H1 (cell line): ENCODE measurements around the gene INSYN2A. TPM values are rescaled to one million over a fixed set of nuclear protein-coding genes. Genes with fewer than 3 reads are reported as not detected.

Experiments
- CTCF ChIA-PET: fragments of 300-600 bp; sonication (Branson Sonifier 250); formaldehyde crosslinking; loops from one replicate; lab custom pipeline; 2021; ENCODE audit not compliant: partially characterized antibody; lab: Charles Lee
- POLR2A ChIA-PET: fragments of 300-600 bp; sonication (Branson Sonifier 250); formaldehyde crosslinking; loops from one replicate; lab custom pipeline; 2021; ENCODE audit warnings: inconsistent platforms; ENCODE audit not compliant: partially characterized antibody; lab: Charles Lee
- DNase-seq, 2 experiments: peaks; one replicate each; pipeline versions ENCODE4 v3.0.0 to v3.0.0-alpha.2; 2010 to 2022; ENCODE audit warnings: low spot score in 2 of 2, low read depth in 1 of 2, mixed read lengths in 1 of 2
- FAIRE-seq: peaks from 2 replicates; lab custom pipeline; 2011; peaks lifted over from hg19 to GRCh38; lab: Jason Lieb, UNC
- H2AFZ ChIP-seq: 2 replicates; pipeline ENCODE4 v1.8.1; 2012; ENCODE audit warnings: low read length, inconsistent platforms
- H2AK5ac ChIP-seq: 2 replicates; pipeline ENCODE4 v1.6.1; 2013; ENCODE audit warnings: low read depth, low read length
- H2BK120ac ChIP-seq: replicated peaks from 2 replicates; pipeline ENCODE3; 2013; ENCODE audit warnings: low read depth, low read length, inconsistent platforms
- H2BK12ac ChIP-seq: 2 replicates; pipeline ENCODE4 v1.6.1; 2013; ENCODE audit warnings: low read depth, low read length
- H2BK15ac ChIP-seq: 2 replicates; pipeline ENCODE4 v1.6.1; 2013; ENCODE audit warnings: low read length
- H2BK20ac ChIP-seq: 2 replicates; pipeline ENCODE4 v1.6.1; 2013; ENCODE audit warnings: low read length
- H2BK5ac ChIP-seq: 2 replicates; pipeline ENCODE4 v1.6.1; 2013; ENCODE audit warnings: low read depth, low read length
- H3K14ac ChIP-seq: 2 replicates; pipeline ENCODE4 v1.6.1; 2013; ENCODE audit warnings: inconsistent platforms; ENCODE audit not compliant: insufficient read length
- H3K18ac ChIP-seq: 2 replicates; pipeline ENCODE4 v1.6.1; 2013; ENCODE audit warnings: low read length; ENCODE audit errors: extremely low read depth
- H3K23ac ChIP-seq: 2 replicates; pipeline ENCODE4 v1.6.1; 2013; ENCODE audit warnings: inconsistent platforms; ENCODE audit not compliant: insufficient read length
- H3K23me2 ChIP-seq: 2 replicates; pipeline ENCODE4 v1.6.1; 2013; ENCODE audit warnings: low read depth, low read length
- H3K27ac ChIP-seq: 2 replicates; pipeline ENCODE4 v1.6.1; 2011; ENCODE audit warnings: low read depth, low read length, inconsistent platforms
- H3K27me3 ChIP-seq, 4 experiments: replicated peaks in 1 of 4; 1 replicate in 1 of 4; 2 replicates in 3 of 4; pipeline versions ENCODE4 v1.6.1 to v1.8.1; 2011 to 2013; ENCODE audit warnings: low read length in 3 of 4, mild to moderate bottlenecking in 3 of 4, inconsistent platforms in 2 of 4, mixed read lengths in 2 of 4, moderate library complexity in 1 of 4; ENCODE audit not compliant: control insufficient read depth in 3 of 4, insufficient read depth in 3 of 4; ENCODE audit errors: extremely low read depth in 1 of 4
- H3K36me3 ChIP-seq, 4 experiments: 2 replicates each; pipeline versions ENCODE4 v1.6.1 to v1.8.1; 2011 to 2013; ENCODE audit warnings: mild to moderate bottlenecking in 4 of 4, low read length in 3 of 4, moderate library complexity in 2 of 4, control low read depth in 1 of 4, inconsistent platforms in 1 of 4; ENCODE audit not compliant: insufficient read depth in 4 of 4, control insufficient read depth in 2 of 4
- H3K4ac ChIP-seq: replicated peaks from 2 replicates; pipeline ENCODE3; 2013; ENCODE audit warnings: low read length, low read depth, mixed read lengths, inconsistent platforms; ENCODE audit not compliant: insufficient read length
- H3K4me1 ChIP-seq, 4 experiments: replicated peaks in 1 of 4; 1 replicate in 1 of 4; 2 replicates in 3 of 4; pipeline versions ENCODE4 v1.6.1 to v1.8.1; 2011 to 2013; ENCODE audit warnings: low read length in 3 of 4, inconsistent platforms in 2 of 4, mixed read lengths in 1 of 4; ENCODE audit not compliant: insufficient read depth in 4 of 4, control insufficient read depth in 3 of 4
- H3K4me2 ChIP-seq, 2 experiments: 2 replicates each; pipeline versions ENCODE4 v1.6.1 to v1.8.1; 2011 to 2013; ENCODE audit warnings: low read depth in 2 of 2, low read length in 2 of 2, control low read depth in 1 of 2, inconsistent platforms in 1 of 2, mild to moderate bottlenecking in 1 of 2; ENCODE audit not compliant: insufficient read depth in 1 of 2
- H3K4me3 ChIP-seq, 4 experiments: fragments of 200-600, 300-600 bp in 1 of 4; sonication (generic), shearing (Covaris generic), sonication (Bioruptor Twin) in 1 of 4; 2 replicates each; pipeline versions ENCODE4 v1.5.1 to v1.8.1; 2011 to 2016; ENCODE audit warnings: low read length in 4 of 4, low read depth in 3 of 4, control low read depth in 2 of 4, inconsistent platforms in 2 of 4, mild to moderate bottlenecking in 2 of 4, mixed read lengths in 1 of 4, moderate library complexity in 1 of 4; ENCODE audit not compliant: insufficient read depth in 2 of 4; ENCODE audit errors: extremely low read depth in 1 of 4
- H3K56ac ChIP-seq: replicated peaks from 2 replicates; pipeline ENCODE3; 2013; ENCODE audit warnings: low read depth, mild to moderate bottlenecking, mixed read lengths, low read length, inconsistent platforms; ENCODE audit not compliant: insufficient read length
- H3K79me1 ChIP-seq: 2 replicates; pipeline ENCODE4 v1.6.1; 2013; ENCODE audit warnings: low read depth, low read length, control low read depth
- H3K79me2 ChIP-seq, 2 experiments: 2 replicates each; pipeline versions ENCODE4 v1.6.1 to v1.8.1; 2012 to 2013; ENCODE audit warnings: low read length in 2 of 2, mild to moderate bottlenecking in 2 of 2, inconsistent platforms in 1 of 2; ENCODE audit not compliant: insufficient read depth in 2 of 2, control insufficient read depth in 1 of 2
- H3K9ac ChIP-seq, 4 experiments: replicated peaks in 1 of 4; 1 replicate in 1 of 4; 2 replicates in 3 of 4; pipeline versions ENCODE4 v1.6.1 to v1.8.1; 2011 to 2013; ENCODE audit warnings: low read depth in 3 of 4, low read length in 3 of 4, control low read depth in 2 of 4, mild to moderate bottlenecking in 2 of 4, moderate library complexity in 2 of 4, inconsistent platforms in 1 of 4; ENCODE audit errors: extremely low read depth in 1 of 4
- H3K9me3 ChIP-seq, 2 experiments: 2 replicates each; pipeline versions ENCODE4 v1.6.1 to v1.8.1; 2012 to 2013; ENCODE audit warnings: mild to moderate bottlenecking in 2 of 2, moderate library complexity in 2 of 2, control low read depth in 1 of 2, inconsistent platforms in 1 of 2, low read depth in 1 of 2, low read length in 1 of 2, mixed read lengths in 1 of 2; ENCODE audit not compliant: insufficient read depth in 2 of 2
- H4K20me1 ChIP-seq, 2 experiments: replicated peaks in 1 of 2; 2 replicates each; pipeline versions ENCODE3 to v1.8.1; 2011 to 2013; ENCODE audit warnings: inconsistent platforms in 2 of 2, low read length in 2 of 2, mild to moderate bottlenecking in 1 of 2; ENCODE audit not compliant: insufficient read depth in 2 of 2, control insufficient read depth in 1 of 2
- H4K5ac ChIP-seq: 2 replicates; pipeline ENCODE4 v1.6.1; 2013; ENCODE audit warnings: low read length, low read depth, mixed read lengths, inconsistent platforms; ENCODE audit not compliant: insufficient read length
- H4K8ac ChIP-seq: 2 replicates; pipeline ENCODE4 v1.8.0; 2013; ENCODE audit warnings: mild to moderate bottlenecking, moderate library complexity, low read length, inconsistent platforms; ENCODE audit not compliant: insufficient read depth; ENCODE audit errors: extremely low read depth
- H4K91ac ChIP-seq: replicated peaks from 2 replicates; pipeline ENCODE3; 2013; ENCODE audit warnings: low read length, mixed read lengths, inconsistent platforms; ENCODE audit not compliant: insufficient read length
- NANOG ChIP-seq: IDR thresholded peaks from 2 replicates; pipeline ENCODE4 v1.6.1; 2011; ENCODE audit warnings: low read length, low read depth, mild to moderate bottlenecking, inconsistent platforms; ENCODE audit not compliant: insufficient read depth, poor library complexity, severe bottlenecking
- SIN3A ChIP-seq, 2 experiments: IDR thresholded peaks in 1 of 2; conservative IDR thresholded peaks in 1 of 2; 2 replicates each; pipeline ENCODE4 v1.6.1; 2011 to 2012; ENCODE audit warnings: low read length in 2 of 2, improper control_type of control experiment in 1 of 2, low read depth in 1 of 2, mild to moderate bottlenecking in 1 of 2
- WGBS, 2 experiments: shearing (Covaris generic) in 1 of 2; methylation state at CpG; one replicate each; pipeline versions ENCODE4 v1.1.6 to v1.1.7; 2013 to 2015; ENCODE audit warnings: low lambda C conversion rate in 2 of 2, mixed read lengths in 2 of 2, inconsistent platforms in 1 of 2, low coverage in 1 of 2, missing lambda C conversion rate in 1 of 2; ENCODE audit not compliant: insufficient replicate concordance in 2 of 2, insufficient coverage in 1 of 2, insufficient read length in 1 of 2; ENCODE audit errors: extremely low coverage in 1 of 2, missing lambda C conversion rate in 1 of 2; 5-methylcytosine and 5-hydroxymethylcytosine counted together
- polyA plus RNA-seq, 7 experiments: library from polyadenylated mRNA; depleted of rRNA in 3 of 7; stranded (reverse) in 5 of 7; unstranded in 2 of 7; fragments of >200 nt in 5 of 7; fragments of 200-250 nt in 2 of 7; gene quantifications; 1 replicate in 5 of 7; 2 replicates in 1 of 7; 4 replicates in 1 of 7; pipeline versions ENCODE4 v1.2.1 to v1.2.3, GENCODE V29; 2011 to 2013; ENCODE audit warnings: missing spikeins in 2 of 7, mixed read lengths in 2 of 7
- total RNA-seq: library from RNA; stranded (reverse); fragmentation: NEBNext Ultra II Directional; extraction: Animal tissue kit (Norgen Biotek cat#: 25700); gene quantifications from 2 replicates; pipeline ENCODE4 v1.2.1, GENCODE V29; 2021

The INSYN2A gene
- total and polyA plus RNA-seq, 2 of the 8 experiments (the other 6 are each of a cell fraction or from before 2014, with no cell fraction given), result 0.11 to 0.19 TPM

DNA sequence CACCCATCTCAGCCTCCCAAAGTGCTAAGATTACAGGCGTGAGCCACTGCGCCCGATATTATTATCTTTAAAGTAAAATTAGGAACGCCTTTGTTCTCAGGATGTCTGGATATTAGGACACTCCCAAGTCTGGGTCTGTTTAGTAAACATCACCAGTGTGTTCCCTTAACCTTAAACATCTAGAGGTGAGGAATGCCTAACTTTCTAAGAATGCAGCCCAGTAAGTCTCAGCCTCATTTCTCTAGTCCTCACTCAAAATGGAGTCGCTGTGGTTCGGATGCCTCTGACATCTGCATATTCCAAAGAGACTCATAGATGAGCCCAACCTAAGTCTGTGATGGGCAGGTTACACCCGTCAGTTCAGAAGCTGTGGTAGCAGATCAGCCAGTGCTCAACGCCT, 4.3 kb upstream of the INSYN2A start:
- Histone ChIP-seq H2BK20ac (no peak overlapping the region), H3K4me1 (peaks cover 0 to 7% (median 3%) of the 10 kb centered on the region in 4 experiments; a peak in 3 of 7 replicates), H3K14ac (no peak overlapping the region), H3K4ac (no peak overlapping the region), H2BK120ac (no peak overlapping the region), H2BK12ac (no peak overlapping the region), H3K4me3 (no peak overlapping the region), H3K56ac (no peak overlapping the region), H4K91ac (no peak overlapping the region), H3K79me1 (0 out of 2 replicates have a peak, but pooled peaks cover 2% of the 10 kb centered on the region), H3K27ac (no peak overlapping the region), H3K23me2 (peaks cover 11% of the 10 kb centered on the region; the same call in 1 of the 2 replicates), H2AFZ (no peak overlapping the region), H2BK5ac (no peak overlapping the region), H4K5ac (no peak overlapping the region), H3K9ac (no peak overlapping the region), H4K8ac (no peak overlapping the region), H3K4me2 (no peak overlapping the region), H3K27me3 (peaks cover 0 to 8% (median 2%) of the 10 kb centered on the region in 4 experiments; a peak in 5 of 7 replicates), H3K79me2 (no peaks in the 10 kb centered on the region), H4K20me1 (peaks cover 0 to 8% of the 10 kb centered on the region in 2 experiments), H3K36me3 (no peaks in the 10 kb centered on the region), H2AK5ac (no peak overlapping the region), H3K9me3 (no peaks in the 10 kb centered on the region), H3K23ac (no peak overlapping the region), H2BK15ac (no peak overlapping the region), H3K18ac (no peak overlapping the region)
- CTCF ChIA-PET, result no interaction called here
- POLR2A ChIA-PET, result no interaction called here
- 96% methylated on average over 8 of the region's 8 CpGs; no CpG with 5 or more reads in 1 of the 2 experiments for WGBS, 2 experiments
- TF ChIP-seq NANOG (no peak), SIN3A (conservative IDR thresholded peaks at IDR 0.05 in 1 of 2, IDR thresholded peaks at IDR 0.05 in 1 of 2; ENCODE audit: low read depth in 1 of 2, low read length in 2 of 2) (no peak)
- DNase-seq, result no peak
- FAIRE-seq, result no peak
